C4-2B (cell line): ENCODE measurements around the gene ZNF219.

Source experiments
- ZFX ChIP-seq: fragments of 450-650 bp; IDR thresholded peaks from 2 replicates; pipeline ENCODE4 v1.6.1; 2017
- TF ChIP-seq, protein P1 (sequence below): fragments of 450-650 bp; conservative IDR thresholded peaks from 2 replicates; pipeline ENCODE4 v1.5.1; 2017; ENCODE audit warnings: mild to moderate bottlenecking

DNA sequence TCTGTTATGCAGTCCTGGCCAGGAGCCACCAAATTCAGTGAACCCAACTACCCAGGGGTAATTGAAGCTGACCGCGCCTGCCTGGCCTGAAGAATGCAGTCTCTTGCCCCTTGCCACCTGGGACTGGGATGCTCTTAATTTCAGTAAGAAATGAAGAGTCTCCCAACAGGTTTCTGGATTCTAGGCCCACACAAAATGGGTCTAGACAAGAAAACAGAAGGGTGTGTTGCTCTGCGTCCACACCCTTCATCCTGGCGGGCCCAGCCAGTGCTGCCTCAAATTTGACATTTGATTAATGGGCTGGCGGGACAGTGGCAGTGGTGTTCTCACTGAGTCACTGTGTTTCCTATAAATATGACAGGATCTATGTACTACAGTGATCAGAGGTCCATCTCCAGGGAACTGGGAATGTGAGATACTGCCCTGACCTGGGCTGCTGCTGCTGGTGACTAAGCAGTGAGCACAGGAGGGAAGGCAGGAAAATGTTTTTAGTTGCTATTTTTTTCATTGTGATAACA lies 8.9 kb upstream of the ZNF219 start:
- TF ChIP-seq, protein P1, sequence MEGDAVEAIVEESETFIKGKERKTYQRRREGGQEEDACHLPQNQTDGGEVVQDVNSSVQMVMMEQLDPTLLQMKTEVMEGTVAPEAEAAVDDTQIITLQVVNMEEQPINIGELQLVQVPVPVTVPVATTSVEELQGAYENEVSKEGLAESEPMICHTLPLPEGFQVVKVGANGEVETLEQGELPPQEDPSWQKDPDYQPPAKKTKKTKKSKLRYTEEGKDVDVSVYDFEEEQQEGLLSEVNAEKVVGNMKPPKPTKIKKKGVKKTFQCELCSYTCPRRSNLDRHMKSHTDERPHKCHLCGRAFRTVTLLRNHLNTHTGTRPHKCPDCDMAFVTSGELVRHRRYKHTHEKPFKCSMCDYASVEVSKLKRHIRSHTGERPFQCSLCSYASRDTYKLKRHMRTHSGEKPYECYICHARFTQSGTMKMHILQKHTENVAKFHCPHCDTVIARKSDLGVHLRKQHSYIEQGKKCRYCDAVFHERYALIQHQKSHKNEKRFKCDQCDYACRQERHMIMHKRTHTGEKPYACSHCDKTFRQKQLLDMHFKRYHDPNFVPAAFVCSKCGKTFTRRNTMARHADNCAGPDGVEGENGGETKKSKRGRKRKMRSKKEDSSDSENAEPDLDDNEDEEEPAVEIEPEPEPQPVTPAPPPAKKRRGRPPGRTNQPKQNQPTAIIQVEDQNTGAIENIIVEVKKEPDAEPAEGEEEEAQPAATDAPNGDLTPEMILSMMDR: no peak
- TF ChIP-seq ZFX: no peak
